ENCODE data around the gene FJX1. TPM values are rescaled to one million over a fixed set of nuclear protein-coding genes. Genes with fewer than 3 reads are reported as not detected.

Gene FJX1
- total and polyA plus RNA-seq, 7 donors, result 0.60 to 8.0 (median 2.4) TPM

DNA sequence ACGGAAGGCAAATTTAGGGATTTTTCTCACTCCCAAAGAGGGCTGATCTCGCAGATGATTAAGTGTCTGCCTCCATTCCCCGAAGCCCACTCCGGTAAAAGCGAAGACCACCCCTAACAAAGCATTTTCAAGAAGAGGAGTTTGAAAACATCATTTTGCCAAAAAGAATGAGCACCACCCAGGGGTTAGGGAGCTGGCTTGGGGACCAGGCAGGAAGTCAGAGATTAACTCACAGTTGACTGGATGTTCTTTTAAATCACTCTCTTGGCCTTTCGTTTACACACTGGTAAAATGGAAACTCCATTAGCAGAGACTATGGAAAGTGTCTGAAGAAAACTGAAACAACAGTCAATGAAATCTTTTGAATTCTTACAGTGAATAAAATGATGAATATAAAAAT lies 36.5 kb downstream of the FJX1 start:
- Histone ChIP-seq H3K4me3 (no peak overlapping the region), H3K27me3 (ENCODE audit: insufficient read depth in 3 of 3, low read length in 2 of 3) (peaks cover 0 to 3% (median 0%) of the 10 kb centered on the region in 3 donors), H3K36me3 (ENCODE audit: insufficient read depth in 1 of 2, low read depth in 1 of 2) (no peaks in the 10 kb centered on the region), H3K9me3 (no peaks in the 10 kb centered on the region), H3K27ac (no peak overlapping the region), H3K4me1 (no peaks in the 10 kb centered on the region)
- intact Hi-C loops (cut with DNase I), result no loop called here
- TF ChIP-seq, protein P1, sequence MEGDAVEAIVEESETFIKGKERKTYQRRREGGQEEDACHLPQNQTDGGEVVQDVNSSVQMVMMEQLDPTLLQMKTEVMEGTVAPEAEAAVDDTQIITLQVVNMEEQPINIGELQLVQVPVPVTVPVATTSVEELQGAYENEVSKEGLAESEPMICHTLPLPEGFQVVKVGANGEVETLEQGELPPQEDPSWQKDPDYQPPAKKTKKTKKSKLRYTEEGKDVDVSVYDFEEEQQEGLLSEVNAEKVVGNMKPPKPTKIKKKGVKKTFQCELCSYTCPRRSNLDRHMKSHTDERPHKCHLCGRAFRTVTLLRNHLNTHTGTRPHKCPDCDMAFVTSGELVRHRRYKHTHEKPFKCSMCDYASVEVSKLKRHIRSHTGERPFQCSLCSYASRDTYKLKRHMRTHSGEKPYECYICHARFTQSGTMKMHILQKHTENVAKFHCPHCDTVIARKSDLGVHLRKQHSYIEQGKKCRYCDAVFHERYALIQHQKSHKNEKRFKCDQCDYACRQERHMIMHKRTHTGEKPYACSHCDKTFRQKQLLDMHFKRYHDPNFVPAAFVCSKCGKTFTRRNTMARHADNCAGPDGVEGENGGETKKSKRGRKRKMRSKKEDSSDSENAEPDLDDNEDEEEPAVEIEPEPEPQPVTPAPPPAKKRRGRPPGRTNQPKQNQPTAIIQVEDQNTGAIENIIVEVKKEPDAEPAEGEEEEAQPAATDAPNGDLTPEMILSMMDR (IDR thresholded peaks at IDR 0.05), result no peak
- no peak for ATAC-seq
- no peak for DNase-seq
- 57 to 65% (median 60%) methylated on average over 6 of the region's 6 CpGs for WGBS, 3 donors

DNA sequence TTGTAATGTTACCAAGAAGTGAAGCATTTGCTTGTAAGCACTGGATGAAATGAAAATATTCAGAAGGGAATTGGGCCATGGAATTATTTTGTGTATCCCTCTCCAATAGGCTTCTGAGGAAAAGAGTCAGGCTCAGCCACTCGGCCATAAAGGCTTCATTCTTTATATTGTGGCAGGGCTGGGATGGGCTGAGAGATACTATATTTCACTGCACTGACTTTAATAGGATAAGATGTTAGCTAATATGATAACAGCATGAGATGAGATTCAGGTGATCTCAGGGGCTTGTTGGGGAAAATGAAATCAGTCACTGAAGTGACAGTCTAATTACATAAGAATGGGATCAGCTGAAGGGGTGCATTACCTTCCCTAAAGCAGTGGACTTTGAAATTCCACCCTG lies 37.0 kb downstream of the FJX1 start:
- TF ChIP-seq, protein P1 (IDR thresholded peaks at IDR 0.05), result no peak
- WGBS, 3 donors, result 71 to 92% (median 86%) methylated on average over 1 of the region's 1 CpG
- intact Hi-C loops (cut with DNase I), result no loop called here
- DNase-seq, result no peak
- Histone ChIP-seq H3K27me3 (ENCODE audit: insufficient read depth in 3 of 3, low read length in 2 of 3) (peaks cover 0 to 3% (median 0%) of the 10 kb centered on the region in 3 donors), H3K4me3 (no peak overlapping the region), H3K9me3 (no peaks in the 10 kb centered on the region), H3K4me1 (no peaks in the 10 kb centered on the region), H3K27ac (no peak overlapping the region), H3K36me3 (ENCODE audit: insufficient read depth in 1 of 2, low read depth in 1 of 2) (no peaks in the 10 kb centered on the region)
- ATAC-seq, result no peak

DNA sequence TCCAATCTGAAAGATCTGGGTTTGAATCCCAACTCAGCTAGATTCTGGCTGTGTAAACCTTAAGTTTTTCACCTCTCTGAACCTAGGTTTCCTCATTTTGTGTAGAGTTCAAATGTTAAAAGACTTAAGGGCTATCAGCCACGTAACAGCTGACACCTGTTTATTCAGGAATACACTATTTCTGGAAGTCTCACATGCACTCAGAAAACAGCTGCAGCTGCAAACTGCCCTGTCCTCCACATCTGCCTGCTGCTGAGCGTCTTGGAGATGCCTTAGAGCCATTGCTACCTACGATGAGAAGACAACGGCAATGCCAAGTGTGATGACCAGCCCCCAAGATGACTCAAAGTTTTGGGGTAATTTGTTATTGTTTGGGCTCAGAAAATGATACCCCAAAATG lies 37.6 kb downstream of the FJX1 start:
- H3K27ac ChIP-seq, result no peak overlapping the region

GRCh38 chr11:35658020-35658948 lies 40.0 kb downstream of the FJX1 start:
- Histone ChIP-seq H3K27me3 (ENCODE audit: insufficient read depth in 3 of 3, low read length in 2 of 3) (peaks cover 0 to 3% (median 0%) of the 10 kb centered on the region in 3 donors), H3K27ac (no peak overlapping the region), H3K4me1 (peaks cover 10% of the 10 kb centered on the region), H3K4me3 (no peak overlapping the region), H3K9me3 (no peaks in the 10 kb centered on the region), H3K36me3 (ENCODE audit: insufficient read depth in 1 of 2, low read depth in 1 of 2) (no peaks in the 10 kb centered on the region)
- intact Hi-C loops (cut with DNase I), result no loop called here
- no peak for DNase-seq
- no peak for ATAC-seq
- TF ChIP-seq, protein P1 (IDR thresholded peaks at IDR 0.05), result no peak
- 70 to 73% (median 72%) methylated on average over 3 of the region's 3 CpGs for WGBS, 3 donors

More for the DNA sequence above, 37.6 kb downstream of the FJX1 start:
- ATAC-seq, result no peak
- Histone ChIP-seq H3K4me3 (no peak overlapping the region), H3K4me1 (no peaks in the 10 kb centered on the region), H3K27me3 (ENCODE audit: insufficient read depth in 3 of 3, low read length in 2 of 3) (peaks cover 0 to 3% (median 0%) of the 10 kb centered on the region in 3 donors), H3K36me3 (ENCODE audit: insufficient read depth in 1 of 2, low read depth in 1 of 2) (no peaks in the 10 kb centered on the region), H3K9me3 (no peaks in the 10 kb centered on the region)
- TF ChIP-seq, protein P1 (IDR thresholded peaks at IDR 0.05), result no peak
- intact Hi-C loops (cut with DNase I), result no loop called here
- WGBS, 3 donors, result 32 to 33% (median 32%) methylated on average over 4 of the region's 4 CpGs
- no peak for DNase-seq

Data from psoas muscle (tissue), 8 donors.